ENCODE results near the gene TAOK1.

Gene TAOK1

GRCh38 chr17:29583324-29584248 lies 193.4 kb downstream of the TAOK1 start:
- DNase-seq (ENCODE audit: low spot score): no peak

GRCh38 chr17:29584452-29585079 lies 194.4 kb downstream of the TAOK1 start:
- no peak for DNase-seq (ENCODE audit: low spot score)

- DNase-seq (ENCODE audit: low spot score): no peak
Measured at GRCh38 chr17:29585080-29585751, 195.1 kb downstream of the TAOK1 start.

GRCh38 chr17:29586676-29587469 lies 196.7 kb downstream of the TAOK1 start:
- DNase-seq (ENCODE audit: low spot score): no peak

- DNase-seq (ENCODE audit: low spot score): no peak
Measured at GRCh38 chr17:29587591-29587990, 197.4 kb downstream of the TAOK1 start.

GRCh38 chr17:29588017-29588561 lies 197.9 kb downstream of the TAOK1 start:
- DNase-seq (ENCODE audit: low spot score): no peak

GRCh38 chr17:29588562-29589411 lies 198.6 kb downstream of the TAOK1 start:
- peak; percentile 65 for DNase-seq (ENCODE audit: low spot score)

- peak; percentile 95 for DNase-seq (ENCODE audit: low spot score)
Measured at GRCh38 chr17:29589524-29590410, 199.6 kb downstream of the TAOK1 start, which contains the start of gene GIT1. TSS of gene GIT1 (minus strand) at chr17:29589648. CDS start at chr17:29589378, 270 bp downstream.

- DNase-seq (ENCODE audit: low spot score): peak; percentile 60
Measured at GRCh38 chr17:29590411-29591145, 200.4 kb downstream of the TAOK1 start.

- DNase-seq (ENCODE audit: low spot score): peak; percentile 82
Measured at GRCh38 chr17:29591146-29591736, 201.1 kb downstream of the TAOK1 start.

GRCh38 chr17:29591737-29592608 lies 201.8 kb downstream of the TAOK1 start:
- DNase-seq (ENCODE audit: low spot score): peak; percentile 96

GRCh38 chr17:29592850-29593551 lies 202.8 kb downstream of the TAOK1 start, which contains the start of gene ANKRD13B:
TSS of gene ANKRD13B (plus strand) at chr17:29593132. CDS start at chr17:29593622, 490 bp downstream.
- DNase-seq (ENCODE audit: low spot score): peak; percentile 64

- peak; percentile 69 for DNase-seq (ENCODE audit: low spot score)
Measured at GRCh38 chr17:29593591-29594518, 203.7 kb downstream of the TAOK1 start.

- no peak for DNase-seq (ENCODE audit: low spot score)
Measured at GRCh38 chr17:29594519-29595090, 204.4 kb downstream of the TAOK1 start.
